H7 (cell line): Measurements from ENCODE around the gene PCSK6. TPM values are rescaled to one million over a fixed set of nuclear protein-coding genes. Genes with fewer than 3 reads are reported as not detected.
A peak's percentile ranks its signal among the peaks of the same experiment; 100 is the strongest.

Experiments
- DNase-seq: peaks from one replicate; pipeline ENCODE4 v3.0.0; 2012
- H3K27me3 ChIP-seq: 2 replicates; pipeline ENCODE4 v1.6.0; 2011; ENCODE audit warnings: mild to moderate bottlenecking, low read length; ENCODE audit not compliant: control insufficient read depth, insufficient read depth
- H3K36me3 ChIP-seq: replicated peaks from 2 replicates; pipeline ENCODE4 v1.5.1; 2011; ENCODE audit warnings: low read length; ENCODE audit not compliant: control insufficient read depth, insufficient read depth
- H3K4me3 ChIP-seq: 2 replicates; pipeline ENCODE4 v1.5.1; 2011; ENCODE audit warnings: low read depth, mild to moderate bottlenecking, control low read depth, low read length, moderate library complexity; ENCODE audit not compliant: insufficient read depth
- total RNA-seq: library from RNA; depleted of rRNA; stranded (reverse); fragments of >200 nt; shearing (Covaris generic); gene quantifications from 2 replicates; pipeline ENCODE4 v1.2.3, GENCODE V29; 2014; rRNA removed

The PCSK6 gene
- total RNA-seq: 3.9 and 4.7 TPM in 2 replicates

DNA sequence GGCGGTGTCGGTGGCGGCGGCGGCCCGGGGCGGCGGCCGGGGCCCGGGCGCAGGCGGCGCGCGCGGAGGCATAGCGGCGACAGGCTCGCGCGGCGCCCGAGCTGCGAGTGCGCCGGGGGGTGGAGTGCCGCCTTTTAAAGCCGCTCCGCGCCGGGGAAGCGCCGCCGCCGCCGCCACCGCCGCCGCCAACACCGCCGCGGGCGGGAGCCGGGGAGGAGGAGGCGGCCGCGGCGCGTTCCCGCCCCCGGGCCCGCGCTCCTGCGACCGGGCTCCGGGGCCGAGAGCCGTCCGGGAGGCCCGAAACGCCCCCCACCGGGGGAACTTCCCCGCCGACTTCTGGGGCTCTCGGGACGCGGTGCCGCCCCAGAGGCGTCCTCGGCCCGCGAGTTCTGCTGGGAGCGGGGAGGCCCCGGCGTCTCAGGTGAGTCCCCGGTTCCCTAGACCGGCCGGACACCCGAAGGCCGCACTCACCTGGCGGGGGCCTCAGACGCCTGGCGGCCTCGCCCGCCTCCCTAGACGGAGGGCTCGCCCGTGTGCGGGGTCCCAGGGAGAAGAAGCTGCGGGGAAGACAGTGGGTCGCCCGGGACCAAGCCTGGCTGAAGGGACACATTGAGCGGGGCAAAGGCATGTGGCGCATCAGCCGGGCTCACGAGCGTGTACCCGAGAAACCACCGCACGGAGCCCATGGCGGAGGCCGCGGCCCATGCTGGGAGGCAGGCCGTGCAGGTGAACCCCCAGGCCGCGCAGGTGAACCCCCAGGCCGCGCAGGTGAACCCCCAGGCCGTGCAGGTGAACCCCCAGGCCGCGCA, at the start of gene PCSK6:
PCSK6 (minus strand) TSS at position 109 of the 809 bp plus-strand sequence; CDS start at position 72, 37 bp downstream.
- DNase-seq: peak; percentile 91
- H3K36me3 ChIP-seq: no peaks in the 10 kb centered on the region
- H3K4me3 ChIP-seq: peak within 1 kb of the TSS; percentile 44
- peaks cover 28% of the 10 kb centered on the region for H3K27me3 ChIP-seq

DNA sequence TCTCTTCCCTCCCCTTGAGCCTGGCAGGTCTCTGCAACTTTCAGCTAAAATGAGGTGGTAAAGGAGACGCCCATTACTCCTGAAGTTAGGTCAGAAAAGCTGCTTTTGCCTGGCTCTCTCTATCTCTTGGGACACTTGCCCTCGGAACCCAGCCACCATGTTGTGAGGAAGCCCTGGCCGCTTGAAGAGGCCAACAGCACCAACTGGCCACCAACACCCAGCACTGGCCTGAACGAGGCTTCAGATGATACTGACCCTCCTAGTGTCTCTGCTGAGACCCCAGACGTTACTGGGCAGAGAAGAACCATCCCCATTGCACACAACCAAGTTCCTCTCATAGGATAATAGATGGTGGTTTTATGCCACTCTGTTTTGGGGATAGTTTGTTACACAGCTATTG, 49.5 kb upstream of the PCSK6 start:
- H3K36me3 ChIP-seq: no peaks in the 10 kb centered on the region
- DNase-seq: no peak
- H3K4me3 ChIP-seq: no peak overlapping the region
- H3K27me3 ChIP-seq: no peaks in the 10 kb centered on the region

GRCh38 chr15:101538177-101538576, 48.7 kb upstream of the PCSK6 start:
- peak; percentile 2 for DNase-seq

GRCh38 chr15:101537483-101538080, 48.1 kb upstream of the PCSK6 start:
- no peaks in the 10 kb centered on the region for H3K27me3 ChIP-seq

More at GRCh38 chr15:101538177-101538576, 48.7 kb upstream of the PCSK6 start:
- H3K4me3 ChIP-seq: no peak overlapping the region
- no peaks in the 10 kb centered on the region for H3K36me3 ChIP-seq
- no peaks in the 10 kb centered on the region for H3K27me3 ChIP-seq

DNA sequence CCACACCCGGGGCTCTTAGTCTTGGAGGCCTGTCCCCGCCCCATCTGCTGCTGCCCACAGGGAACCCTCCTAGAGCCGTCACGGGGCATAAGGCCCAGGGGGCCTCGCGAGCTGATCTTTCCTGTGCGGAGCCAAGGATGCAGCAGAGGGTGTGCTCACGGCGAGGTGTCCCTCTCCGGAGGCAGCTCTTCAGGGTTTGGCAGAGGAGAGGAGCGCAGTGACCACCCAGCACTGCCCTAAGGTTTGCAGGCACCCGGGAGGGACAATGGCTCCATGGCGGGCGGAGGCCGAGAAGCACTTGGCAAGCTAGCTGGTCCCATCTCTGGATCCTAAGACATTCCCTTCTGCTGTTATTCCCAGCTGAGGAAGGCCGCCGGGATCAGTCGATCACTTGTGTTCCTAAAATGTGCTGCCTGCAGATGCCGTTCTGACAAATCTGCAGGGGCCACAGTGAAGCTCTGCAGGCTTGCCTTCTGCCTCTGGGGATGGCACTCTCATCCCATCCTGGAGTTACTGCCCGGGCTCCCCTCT, 47.4 kb upstream of the PCSK6 start:
- no peak overlapping the region for H3K4me3 ChIP-seq
- no peaks in the 10 kb centered on the region for H3K27me3 ChIP-seq
- no peaks in the 10 kb centered on the region for H3K36me3 ChIP-seq
- no peak for DNase-seq

More at GRCh38 chr15:101537483-101538080, 48.1 kb upstream of the PCSK6 start:
- no peaks in the 10 kb centered on the region for H3K36me3 ChIP-seq
- peak; percentile 10 for DNase-seq
- no peak overlapping the region for H3K4me3 ChIP-seq

- no peaks in the 10 kb centered on the region for H3K36me3 ChIP-seq
- H3K27me3 ChIP-seq: no peaks in the 10 kb centered on the region
- H3K4me3 ChIP-seq: no peak overlapping the region
- peak; percentile 36 for DNase-seq
These were observed 46.8 kb upstream of the PCSK6 start for GRCh38 chr15:101536166-101536874.

DNA sequence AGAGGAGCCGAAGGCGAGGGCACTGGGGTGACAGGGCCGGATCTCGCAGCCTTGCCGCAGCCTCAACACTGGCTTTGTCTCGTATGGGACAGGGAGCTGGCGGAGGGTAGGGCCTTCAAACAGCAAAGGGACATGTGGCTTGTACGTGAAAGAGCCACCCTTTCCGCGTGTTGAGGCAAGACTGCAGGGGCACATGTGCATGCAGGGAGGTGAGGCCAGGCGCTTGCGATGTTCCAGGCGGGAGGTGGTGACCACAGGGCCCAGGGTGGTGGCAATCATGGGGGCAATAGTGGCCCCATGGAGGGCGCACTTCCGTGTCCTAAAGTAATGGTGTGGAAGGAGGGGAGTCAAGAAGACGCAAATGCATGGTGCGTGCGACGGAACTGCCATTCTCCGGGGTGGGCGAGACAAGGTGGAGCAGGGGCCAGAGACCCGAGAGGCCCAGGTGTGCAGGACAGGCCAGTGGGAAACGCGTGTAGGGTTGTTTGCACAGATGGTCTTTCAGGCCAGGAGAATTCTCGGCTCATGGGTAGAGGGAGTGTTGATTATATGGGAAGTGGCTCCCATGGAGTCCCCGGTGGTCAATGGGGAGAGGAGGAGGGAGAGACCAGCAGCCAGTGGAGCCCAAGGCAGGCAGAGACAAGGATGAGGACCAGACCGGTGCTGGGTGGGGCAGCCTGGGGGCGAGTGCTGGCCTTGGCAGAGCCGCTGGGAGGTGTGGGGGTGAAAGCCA, 45.8 kb upstream of the PCSK6 start:
- no peaks in the 10 kb centered on the region for H3K27me3 ChIP-seq
- H3K4me3 ChIP-seq: no peak overlapping the region
- peak; percentile 43 for DNase-seq
- no peaks in the 10 kb centered on the region for H3K36me3 ChIP-seq

GRCh38 chr15:101534376-101534970, 45.0 kb upstream of the PCSK6 start:
- Histone ChIP-seq H3K27me3 (no peaks in the 10 kb centered on the region), H3K36me3 (no peaks in the 10 kb centered on the region), H3K4me3 (no peak overlapping the region)
- DNase-seq: peak; percentile 23

- Histone ChIP-seq H3K36me3 (no peaks in the 10 kb centered on the region), H3K4me3 (no peak overlapping the region), H3K27me3 (no peaks in the 10 kb centered on the region)
- DNase-seq: no peak
These were observed 44.0 kb upstream of the PCSK6 start for GRCh38 chr15:101533371-101534140.

- Histone ChIP-seq H3K4me3 (no peak overlapping the region), H3K27me3 (no peaks in the 10 kb centered on the region), H3K36me3 (no peaks in the 10 kb centered on the region)
- peak; percentile 15 for DNase-seq
These were observed 43.4 kb upstream of the PCSK6 start for GRCh38 chr15:101532865-101533264.

- no peaks in the 10 kb centered on the region for H3K36me3 ChIP-seq
- DNase-seq: peak; percentile 30
- H3K27me3 ChIP-seq: no peaks in the 10 kb centered on the region
- H3K4me3 ChIP-seq: no peak overlapping the region
These were observed 41.7 kb upstream of the PCSK6 start for GRCh38 chr15:101531170-101531569.

- Histone ChIP-seq H3K27me3 (no peaks in the 10 kb centered on the region), H3K36me3 (no peaks in the 10 kb centered on the region), H3K4me3 (no peak overlapping the region)
- DNase-seq: peak; percentile 28
These were observed 40.9 kb upstream of the PCSK6 start for GRCh38 chr15:101530224-101530958.

GRCh38 chr15:101528917-101529299, 39.4 kb upstream of the PCSK6 start:
- H3K4me3 ChIP-seq: no peak overlapping the region
- no peaks in the 10 kb centered on the region for H3K36me3 ChIP-seq
- peak; percentile 19 for DNase-seq
- no peaks in the 10 kb centered on the region for H3K27me3 ChIP-seq
